ENCODE data around the gene ARHGDIG.

ARHGDIG gene

GRCh38 chr16:281660-282255 is 1.4 kb downstream of the ARHGDIG start:
- no peak for DNase-seq

- DNase-seq, result no peak
Observed at GRCh38 chr16:282491-282890, 2.1 kb downstream of the ARHGDIG start.

GRCh38 chr16:283033-283805 is 2.8 kb downstream of the ARHGDIG start, which contains the start of gene PDIA2:
TSS of gene PDIA2 (plus strand) at chr16:283164. CDS start at chr16:283170, 6 bp downstream.
- no peak for DNase-seq

GRCh38 chr16:284204-285120 is 4.1 kb downstream of the ARHGDIG start:
- no peak for DNase-seq

GRCh38 chr16:285146-286055 is 5.0 kb downstream of the ARHGDIG start:
- DNase-seq, result no peak

- no peak for DNase-seq
Observed at GRCh38 chr16:286491-287297, 6.3 kb downstream of the ARHGDIG start.

GRCh38 chr16:287298-287811 is 7.0 kb downstream of the ARHGDIG start:
- DNase-seq, result peak in 1 of 2 experiments; percentile 49

- no peak for DNase-seq
Observed at GRCh38 chr16:287981-288920, 7.9 kb downstream of the ARHGDIG start.

- DNase-seq, result no peak
Observed at GRCh38 chr16:289395-289997, 9.1 kb downstream of the ARHGDIG start.

GRCh38 chr16:290015-290680 is 9.8 kb downstream of the ARHGDIG start:
- no peak for DNase-seq

- no peak for DNase-seq
Observed at GRCh38 chr16:290681-291405, 10.5 kb downstream of the ARHGDIG start.

GRCh38 chr16:291539-291938 is 11.1 kb downstream of the ARHGDIG start:
- DNase-seq, result no peak

- no peak for DNase-seq
Observed at GRCh38 chr16:293043-293775, 12.8 kb downstream of the ARHGDIG start.

GRCh38 chr16:296276-296675 is 15.9 kb downstream of the ARHGDIG start:
- no peak for DNase-seq

GRCh38 chr16:296806-297510 is 16.6 kb downstream of the ARHGDIG start:
- no peak for DNase-seq

- DNase-seq, result no peak
Observed at GRCh38 chr16:297832-298231, 17.4 kb downstream of the ARHGDIG start.

GRCh38 chr16:301235-301634 is 20.8 kb downstream of the ARHGDIG start:
- DNase-seq, result no peak

Data from NCI-H187 (cell line).